SK-N-SH (cell line): ENCODE measurements around the gene MCM10. TPM values are rescaled to one million over a fixed set of nuclear protein-coding genes. Genes with fewer than 3 reads are reported as not detected.

Source experiments
- CTCF ChIA-PET: fragments of 300-600, 350-600 bp; formaldehyde crosslinking; extraction: SDS; loops from one replicate; lab custom pipeline; 2021; lab: Yijun Ruan, JAX
- POLR2A ChIA-PET: fragments of 350-600 bp; sonication (Branson Sonifier 250); formaldehyde crosslinking; extraction: SDS; loops from one replicate; lab custom pipeline; 2020; ENCODE audit warnings: antibody characterized with exemption, inconsistent platforms; lab: Yijun Ruan, JAX
- DNase-seq: peaks from one replicate; pipeline ENCODE4 v3.0.0; 2012
- H2AFZ ChIP-seq: fragments of 200-600 bp; sonication (generic); 2 replicates; pipeline ENCODE4 v1.8.1; 2016; ENCODE audit warnings: antibody characterized with exemption, mild to moderate bottlenecking, low read depth
- H3F3A ChIP-seq: fragments of 200-600 bp; sonication (generic); replicated peaks from 2 replicates; pipeline ENCODE3; 2016; ENCODE audit warnings: antibody characterized with exemption, mild to moderate bottlenecking; ENCODE audit not compliant: insufficient read depth
- H3K27ac ChIP-seq, 2 experiments: fragments of 200-500 bp in 1 of 2; fragments of 200-600 bp in 1 of 2; sonication (Bioruptor generic) in 1 of 2; sonication (generic), shearing (Covaris generic) in 1 of 2; 2 replicates each; pipeline versions ENCODE4 v1.5.1 to v1.6.1; 2014 to 2016; ENCODE audit warnings: low read depth in 2 of 2, inconsistent platforms in 1 of 2, low read length in 1 of 2, mild to moderate bottlenecking in 1 of 2, mixed read lengths in 1 of 2
- H3K27me3 ChIP-seq: fragments of 200-600 bp; sonication (generic), shearing (Covaris generic); 2 replicates; pipeline ENCODE4 v1.6.1; 2016; ENCODE audit warnings: mixed run types; ENCODE audit not compliant: insufficient read depth
- H3K36me3 ChIP-seq, 2 experiments: fragments of 200-500 bp in 1 of 2; fragments of 200-600 bp in 1 of 2; sonication (Bioruptor generic) in 1 of 2; sonication (generic) in 1 of 2; replicated peaks in 1 of 2; 2 replicates each; pipeline versions ENCODE3 to v1.5.1; 2014 to 2016; ENCODE audit warnings: low read length in 1 of 2, mild to moderate bottlenecking in 1 of 2; ENCODE audit not compliant: insufficient read depth in 2 of 2, control insufficient read depth in 1 of 2
- H3K4me1 ChIP-seq, 2 experiments: fragments of 200-500 bp in 1 of 2; fragments of 200-600 bp in 1 of 2; sonication (Bioruptor generic) in 1 of 2; sonication (generic), shearing (Covaris generic) in 1 of 2; 2 replicates each; pipeline versions ENCODE4 v1.5.1 to v1.6.1; 2014 to 2016; ENCODE audit warnings: low read depth in 1 of 2, low read length in 1 of 2, mixed run types in 1 of 2; ENCODE audit not compliant: insufficient read depth in 2 of 2, control insufficient read depth in 1 of 2
- H3K4me2 ChIP-seq: fragments of 200-600 bp; sonication (generic), shearing (Covaris generic); 2 replicates; pipeline ENCODE4 v1.6.1; 2017; ENCODE audit warnings: mixed run types
- H3K4me3 ChIP-seq, 2 experiments: fragments of 200-500 bp in 1 of 2; fragments of 200-600 bp in 1 of 2; sonication (Bioruptor generic) in 1 of 2; sonication (generic), shearing (Covaris generic) in 1 of 2; 2 replicates each; pipeline versions ENCODE4 v1.5.1 to v1.8.1; 2014 to 2016; ENCODE audit warnings: low read depth in 2 of 2, inconsistent platforms in 1 of 2, low read length in 1 of 2, mild to moderate bottlenecking in 1 of 2, mixed read lengths in 1 of 2, moderate library complexity in 1 of 2
- H3K79me2 ChIP-seq: fragments of 200-600 bp; sonication (generic); 2 replicates; pipeline ENCODE4 v1.8.1; 2017; ENCODE audit warnings: mild to moderate bottlenecking; ENCODE audit not compliant: insufficient read depth
- H3K9ac ChIP-seq: fragments of 200-600 bp; sonication (generic); 2 replicates; pipeline ENCODE4 v1.6.1; 2017; ENCODE audit warnings: mixed run types
- H3K9me2 ChIP-seq: fragments of 200-600 bp; sonication (generic); 2 replicates; pipeline ENCODE4 v1.6.1; 2017; ENCODE audit warnings: mixed run types
- H3K9me3 ChIP-seq: fragments of 200-600 bp; sonication (generic); 2 replicates; pipeline ENCODE4 v1.6.1; 2017; ENCODE audit warnings: mixed run types, mild to moderate bottlenecking, moderate library complexity
- H4K20me1 ChIP-seq: fragments of 200-600 bp; sonication (generic); 2 replicates; pipeline ENCODE4 v1.6.1; 2017; ENCODE audit warnings: mild to moderate bottlenecking, mixed run types; ENCODE audit not compliant: insufficient read depth
- ELF1 ChIP-seq: IDR thresholded peaks from 2 replicates; pipeline ENCODE4 v1.4.0; 2012
- IRF3 ChIP-seq: fragments of 150-350 bp; IDR thresholded peaks from 2 replicates; pipeline ENCODE4 v1.6.1; 2016; ENCODE audit warnings: mild to moderate bottlenecking, low read depth, low read length
- JUND ChIP-seq: IDR thresholded peaks from 2 replicates; pipeline ENCODE4 v1.4.0; 2012
- SMC3 ChIP-seq: IDR thresholded peaks from 2 replicates; pipeline ENCODE4 v1.6.1; 2012; ENCODE audit warnings: low read depth, low read length, improper control_type of control experiment
- TAF1 ChIP-seq: IDR thresholded peaks from 2 replicates; pipeline ENCODE4 v1.6.1; 2012; ENCODE audit warnings: low read depth, mild to moderate bottlenecking, low read length, moderate library complexity, borderline replicate concordance
- TCF12 ChIP-seq: IDR thresholded peaks from 2 replicates; pipeline ENCODE4 v1.4.0; 2012
- YY1 ChIP-seq: IDR thresholded peaks from 2 replicates; pipeline ENCODE4 v1.4.0; 2012; ENCODE audit warnings: low read depth, mild to moderate bottlenecking
- WGBS: methylation state at CpG from one replicate; pipeline ENCODE4 v1.1.6; 2017; ENCODE audit warnings: low lambda C conversion rate; 5-methylcytosine and 5-hydroxymethylcytosine counted together
- polyA plus RNA-seq, 3 experiments: library from polyadenylated mRNA; depleted of rRNA; stranded (reverse); fragments of >200 nt; gene quantifications; 2 replicates each; pipeline ENCODE4 v1.2.3, GENCODE V29; 2012
- TF ChIP-seq, protein P1 (sequence below): IDR thresholded peaks from 2 replicates; pipeline ENCODE4; 2012

Gene MCM10
- polyA plus RNA-seq, 1 of the 3 experiments (the other 2 are of a cell fraction), result 5.1 TPM

- Histone ChIP-seq H4K20me1 (no peaks in the 10 kb centered on the region), H3K36me3 (peaks cover 18 to 29% of the 10 kb centered on the region in 2 experiments), H2AFZ (no peak overlapping the region), H3K79me2 (no peaks in the 10 kb centered on the region), H3K9ac (no peak overlapping the region), H3K27ac (no peak overlapping the region), H3K4me1 (no peaks in the 10 kb centered on the region), H3K4me3 (no peak overlapping the region), H3K9me3 (no peaks in the 10 kb centered on the region), H3K9me2 (no peaks in the 10 kb centered on the region), H3K4me2 (no peak overlapping the region), H3F3A (no peaks in the 10 kb centered on the region), H3K27me3 (no peaks in the 10 kb centered on the region)
- ChIA-PET CTCF (interaction anchor here (0.9 to 2.2 kb wide), 2 partner anchors 22 to 118 kb away, joined by 4 to 9 read pairs; no protein-coding TSS in a partner anchor), POLR2A (no interaction called here)
- TF ChIP-seq TAF1 (no peak), TCF12 (no peak), ELF1 (no peak), SMC3 (no peak)
- DNase-seq, result no peak
- WGBS, result 87% methylated on average over 3 of the region's 5 CpGs
These were observed 23.6 kb downstream of the MCM10 start for GRCh38 chr10:13184730-13185514.

GRCh38 chr10:13187135-13187534 is 25.8 kb downstream of the MCM10 start:
- no peak overlapping the region for H2AFZ ChIP-seq
- no peak overlapping the region for H3K4me3 ChIP-seq
- H3K27ac ChIP-seq, result no peak overlapping the region
- no peaks in the 10 kb centered on the region for H3K9me3 ChIP-seq
- no peaks in the 10 kb centered on the region for H3K9me2 ChIP-seq
- no peak overlapping the region for H3K4me2 ChIP-seq
- H3K79me2 ChIP-seq, result no peaks in the 10 kb centered on the region
- no peaks in the 10 kb centered on the region for H3F3A ChIP-seq
- no peaks in the 10 kb centered on the region for H3K4me1 ChIP-seq
- no peak for DNase-seq
- POLR2A ChIA-PET, result no interaction called here
- 98% methylated on average over 3 of the region's 3 CpGs for WGBS
- no peaks in the 10 kb centered on the region for H4K20me1 ChIP-seq
- no peaks in the 10 kb centered on the region for H3K27me3 ChIP-seq
- TF ChIP-seq IRF3 (no peak), YY1 (no peak)
- no peak overlapping the region for H3K9ac ChIP-seq
- CTCF ChIA-PET, result interaction anchor here (0.6 to 2.0 kb wide), 2 partner anchors 25 to 115 kb away, joined by 3 to 4 read pairs; partner anchors contain the start of gene MCM10
- H3K36me3 ChIP-seq, result peaks cover 20 to 22% of the 10 kb centered on the region in 2 experiments

GRCh38 chr10:13188593-13188992 is 27.2 kb downstream of the MCM10 start:
- TF ChIP-seq, protein P1, sequence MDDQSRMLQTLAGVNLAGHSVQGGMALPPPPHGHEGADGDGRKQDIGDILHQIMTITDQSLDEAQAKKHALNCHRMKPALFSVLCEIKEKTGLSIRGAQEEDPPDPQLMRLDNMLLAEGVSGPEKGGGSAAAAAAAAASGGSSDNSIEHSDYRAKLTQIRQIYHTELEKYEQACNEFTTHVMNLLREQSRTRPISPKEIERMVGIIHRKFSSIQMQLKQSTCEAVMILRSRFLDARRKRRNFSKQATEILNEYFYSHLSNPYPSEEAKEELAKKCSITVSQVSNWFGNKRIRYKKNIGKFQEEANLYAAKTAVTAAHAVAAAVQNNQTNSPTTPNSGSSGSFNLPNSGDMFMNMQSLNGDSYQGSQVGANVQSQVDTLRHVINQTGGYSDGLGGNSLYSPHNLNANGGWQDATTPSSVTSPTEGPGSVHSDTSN, result no peak
- TF ChIP-seq JUND, result no peak
- H4K20me1 ChIP-seq, result no peaks in the 10 kb centered on the region
- H3K4me1 ChIP-seq, result no peaks in the 10 kb centered on the region
- H3K9me2 ChIP-seq, result no peaks in the 10 kb centered on the region
- ChIA-PET CTCF (no interaction called here), POLR2A (no interaction called here)
- H3K27me3 ChIP-seq, result no peaks in the 10 kb centered on the region
- H3K4me3 ChIP-seq, result no peak overlapping the region
- WGBS, result 97% methylated on average over 6 of the region's 10 CpGs
- no peak overlapping the region for H2AFZ ChIP-seq
- H3K9me3 ChIP-seq, result no peaks in the 10 kb centered on the region
- no peaks in the 10 kb centered on the region for H3F3A ChIP-seq
- H3K9ac ChIP-seq, result no peak overlapping the region
- H3K4me2 ChIP-seq, result no peak overlapping the region
- H3K36me3 ChIP-seq, result peaks cover 18 to 22% of the 10 kb centered on the region in 2 experiments
- no peak for DNase-seq
- H3K27ac ChIP-seq, result no peak overlapping the region
- no peaks in the 10 kb centered on the region for H3K79me2 ChIP-seq
